NOMO-1 (cell line): ENCODE measurements around the gene CHCHD6.
A peak's percentile ranks its signal among the peaks of the same experiment; 100 is the strongest.

Experiments used
- DNase-seq, 2 experiments: peaks; one replicate each; lab custom pipeline; 2025; ENCODE audit not compliant: unreplicated experiment in 2 of 2; lab: John Stamatoyannopoulos, UW

The CHCHD6 gene

GRCh38 chr3:126737527-126737926 is 33.5 kb downstream of the CHCHD6 start:
- DNase-seq, result no peak

- no peak for DNase-seq
Observed at GRCh38 chr3:126742057-126742456, 38.0 kb downstream of the CHCHD6 start.

- no peak for DNase-seq
Observed at GRCh38 chr3:126743350-126743749, 39.3 kb downstream of the CHCHD6 start.

- no peak for DNase-seq
Observed at GRCh38 chr3:126743781-126744180, 39.7 kb downstream of the CHCHD6 start.

GRCh38 chr3:126745760-126746394 is 41.8 kb downstream of the CHCHD6 start:
- no peak for DNase-seq

GRCh38 chr3:126746395-126747177 is 42.5 kb downstream of the CHCHD6 start:
- DNase-seq, result no peak

- DNase-seq, result no peak
Observed at GRCh38 chr3:126747768-126748167, 43.7 kb downstream of the CHCHD6 start.

- no peak for DNase-seq
Observed at GRCh38 chr3:126748701-126749546, 44.9 kb downstream of the CHCHD6 start.

- no peak for DNase-seq
Observed at GRCh38 chr3:126749547-126749875, 45.5 kb downstream of the CHCHD6 start.

GRCh38 chr3:126749931-126750755 is 46.1 kb downstream of the CHCHD6 start:
- no peak for DNase-seq

GRCh38 chr3:126750756-126751121 is 46.7 kb downstream of the CHCHD6 start:
- DNase-seq, result no peak

- DNase-seq, result no peak
Observed at GRCh38 chr3:126751611-126752302, 47.7 kb downstream of the CHCHD6 start.

GRCh38 chr3:126752303-126753190 is 48.5 kb downstream of the CHCHD6 start:
- peak; percentile 58 to 70 for DNase-seq

GRCh38 chr3:126753191-126754160 is 49.4 kb downstream of the CHCHD6 start:
- no peak for DNase-seq

- no peak for DNase-seq
Observed at GRCh38 chr3:126755866-126756265, 51.8 kb downstream of the CHCHD6 start.

- DNase-seq, result no peak
Observed at GRCh38 chr3:126758026-126758425, 54.0 kb downstream of the CHCHD6 start.

GRCh38 chr3:126758882-126759281 is 54.8 kb downstream of the CHCHD6 start:
- no peak for DNase-seq

GRCh38 chr3:126760541-126760940 is 56.5 kb downstream of the CHCHD6 start:
- DNase-seq, result no peak
